HepG2 (cell line): ENCODE measurements around the gene CAPN2. TPM values are rescaled to one million over a fixed set of nuclear protein-coding genes. Genes with fewer than 3 reads are reported as not detected.

Experiments
- ATAC-seq: fragments of 200-7000 bp; cut with Tn5 transposase; 3 replicates; pipeline ENCODE4 v1.9.1; 2020; ENCODE audit warnings: mild to moderate bottlenecking, moderate library complexity
- BruUV-seq: library from RNA; stranded (reverse); fragments of 400-500 nt; replicated peaks from 2 replicates; lab custom pipeline; 2021; lab: Mats Ljungman, UMichigan
- CTCF ChIA-PET: fragments of 300-600 bp; formaldehyde crosslinking; extraction: SDS; loops from one replicate; lab custom pipeline; 2021; ENCODE audit warnings: low total read pairs, inconsistent platforms, low intra/inter-chr PET ratio; lab: Yijun Ruan, JAX
- POLR2A ChIA-PET: fragments of 350-600 bp; sonication (Branson Sonifier 250); formaldehyde crosslinking; loops from one replicate; lab custom pipeline; 2020; ENCODE audit warnings: antibody characterized with exemption, inconsistent platforms; lab: Yijun Ruan, JAX
- DNase-seq: peaks from one replicate; pipeline ENCODE4 v3.0.0-alpha.2; 2015; ENCODE audit warnings: low spot score
- FAIRE-seq: peaks from 3 replicates; lab custom pipeline; 2011; peaks lifted over from hg19 to GRCh38; lab: Jason Lieb, UNC
- H2AFZ ChIP-seq: one replicate; pipeline ENCODE4 v1.6.1; 2011; ENCODE audit warnings: low read length, inconsistent platforms
- H3K27ac ChIP-seq: fragments of 300-600 bp; 3 replicates; pipeline ENCODE4 v1.8.0; 2011; ENCODE audit warnings: mixed run types, mild to moderate bottlenecking, mixed read lengths, low read length, inconsistent platforms; ENCODE audit not compliant: insufficient read depth; ENCODE audit errors: extremely low read length
- H3K27me3 ChIP-seq, 2 experiments: fragments of 200-600 bp in 1 of 2; 2 replicates in 1 of 2; 3 replicates in 1 of 2; pipeline versions ENCODE4 v1.6.0 to v1.8.0; 2011; ENCODE audit warnings: low read length in 2 of 2, mild to moderate bottlenecking in 2 of 2, moderate library complexity in 2 of 2, inconsistent platforms in 1 of 2; ENCODE audit not compliant: insufficient read depth in 2 of 2, control insufficient read depth in 1 of 2
- H3K36me3 ChIP-seq, 2 experiments: fragments of 200-600 bp in 1 of 2; replicated peaks in 1 of 2; 2 replicates in 1 of 2; 3 replicates in 1 of 2; pipeline versions ENCODE4 v1.5.1 to v1.8.0; 2011; ENCODE audit warnings: low read length in 2 of 2, inconsistent platforms in 1 of 2; ENCODE audit not compliant: insufficient read depth in 2 of 2, control insufficient read depth in 1 of 2
- H3K4me1 ChIP-seq: 2 replicates; pipeline ENCODE4 v1.5.1; 2012; ENCODE audit warnings: low read length, inconsistent platforms; ENCODE audit not compliant: insufficient read depth
- H3K4me2 ChIP-seq: 2 replicates; pipeline ENCODE4 v1.6.0; 2011; ENCODE audit warnings: low read depth, low read length, inconsistent platforms
- H3K4me3 ChIP-seq, 3 experiments: fragments of 200-600 bp in 1 of 3; sonication (generic), shearing (Covaris generic) in 1 of 3; replicated peaks in 1 of 3; 2 replicates each; pipeline ENCODE4 v1.5.1; 2011 to 2016; ENCODE audit warnings: low read length in 3 of 3, inconsistent platforms in 2 of 3, low read depth in 2 of 3, mild to moderate bottlenecking in 2 of 3, control low read depth in 1 of 3, mixed read lengths in 1 of 3; ENCODE audit not compliant: insufficient read depth in 1 of 3
- H3K79me2 ChIP-seq: one replicate; pipeline ENCODE4 v1.6.1; 2011; ENCODE audit warnings: low read length, inconsistent platforms; ENCODE audit not compliant: insufficient read depth
- H3K9ac ChIP-seq: 2 replicates; pipeline ENCODE4 v1.6.0; 2011; ENCODE audit warnings: mild to moderate bottlenecking, low read depth, low read length, inconsistent platforms; ENCODE audit not compliant: insufficient read depth
- H3K9me3 ChIP-seq: 2 replicates; pipeline ENCODE4 v1.5.1; 2012; ENCODE audit warnings: mild to moderate bottlenecking, low read length
- H4K20me1 ChIP-seq: 2 replicates; pipeline ENCODE4 v1.6.0; 2011; ENCODE audit warnings: inconsistent platforms, mild to moderate bottlenecking, low read length, moderate library complexity; ENCODE audit not compliant: insufficient read depth
- FOSL2 ChIP-seq: sonication (generic); formaldehyde crosslinking; IDR thresholded peaks from 2 replicates; pipeline ENCODE4 v1.4.0; 2020; ENCODE audit warnings: missing genetic modification reagents
- KLF11 ChIP-seq: IDR thresholded peaks from 2 replicates; pipeline ENCODE4 v1.6.1; 2016; ENCODE audit warnings: missing compliant biosample characterization
- ZBTB37 ChIP-seq: sonication (generic); formaldehyde crosslinking; IDR thresholded peaks from 2 replicates; pipeline ENCODE4 v1.4.0; 2020; ENCODE audit warnings: mild to moderate bottlenecking, missing genetic modification reagents
- WGBS: methylation state at CpG from one replicate; pipeline ENCODE4 v1.1.6; 2017; ENCODE audit warnings: low lambda C conversion rate; 5-methylcytosine and 5-hydroxymethylcytosine counted together
- in situ Hi-C: cut with HindIII; loops from 2 replicates; pipeline ENCODE4 v1.10.0; 2017; ENCODE audit warnings: low pct_unique_long_range_greater_than_20kb; ENCODE audit not compliant: extremely low pct_ligation_motif_present
- intact Hi-C: fragments of 100-400 bp; cut with micrococcal nuclease; formaldehyde crosslinking; loops from one replicate; pipeline ENCODE4 v1.10.0; 2022; ENCODE audit not compliant: unreplicated experiment
- polyA plus RNA-seq, 8 experiments: library from polyadenylated mRNA; depleted of rRNA in 3 of 8; stranded (reverse) in 7 of 8; unstranded in 1 of 8; fragments of >200 nt; fragmentation: Illumina TruSeq in 4 of 8; extraction: Trizol in 4 of 8; gene quantifications; 2 replicates each; pipeline versions ENCODE4 v1.2.1 to v1.2.3, GENCODE V29; 2011 to 2016; ENCODE audit warnings: low read depth in 4 of 8, missing spikeins in 1 of 8, mixed read lengths in 1 of 8; ENCODE audit not compliant: insufficient read depth in 1 of 8
- total RNA-seq, 5 experiments: library from RNA; depleted of rRNA; stranded (reverse); fragments of >200 nt; fragmentation: Illumina TruSeq; extraction: Trizol; gene quantifications; 2 replicates each; pipeline ENCODE4 v1.2.3, GENCODE V29; 2016; ENCODE audit warnings: low read depth in 1 of 5

Gene CAPN2
- total and polyA plus RNA-seq, 2 of the 13 experiments (the other 11 are each of a cell fraction or from before 2014, with no cell fraction given) = 6.2 to 7.4 TPM

GRCh38 chr1:223665592-223666312 is 46.6 kb upstream of the CAPN2 start, which contains the start of gene CAPN8:
Gene CAPN8, minus strand, starts transcription at chr1:223665701. Its CDS starts 55 bp downstream, at chr1:223665646.
- Histone ChIP-seq H2AFZ (no peak within 1 kb of the TSS), H3K36me3 (no peaks in the 10 kb centered on the region), H3K79me2 (no peaks in the 10 kb centered on the region), H3K9me3 (no peaks in the 10 kb centered on the region), H3K27me3 (peaks cover 0 to 12% of the 10 kb centered on the region in 2 experiments; a peak in 1 of 5 replicates), H3K27ac (no peak within 1 kb of the TSS), H3K4me1 (peaks cover 9% of the 10 kb centered on the region), H3K9ac (no peak within 1 kb of the TSS), H4K20me1 (no peaks in the 10 kb centered on the region), H3K4me2 (no peak within 1 kb of the TSS), H3K4me3 (no peak within 1 kb of the TSS)
- FAIRE-seq = no peak
- CTCF ChIA-PET = no interaction called here
- WGBS = 13% methylated on average over 4 of the region's 6 CpGs
- in situ Hi-C loops (no loop called here), intact Hi-C loops (no loop called here)
- no peak for ATAC-seq
- POLR2A ChIA-PET = no interaction called here
- no peak for DNase-seq
- no TSS peak for BruUV-seq
- no peak for TF ChIP-seq KLF11 (CRISPR knock-in tag)
- peak; percentile 71 for TF ChIP-seq FOSL2 (CRISPR knock-in tag)

- DNase-seq = no peak
- Histone ChIP-seq H3K27me3 (peaks cover 0 to 6% of the 10 kb centered on the region in 2 experiments; a peak in 1 of 5 replicates), H3K79me2 (no peaks in the 10 kb centered on the region), H3K4me1 (peaks cover 9% of the 10 kb centered on the region), H3K9ac (no peak overlapping the region), H3K4me2 (no peak overlapping the region), H3K27ac (no peak overlapping the region), H3K9me3 (no peaks in the 10 kb centered on the region), H2AFZ (no peak overlapping the region), H4K20me1 (no peaks in the 10 kb centered on the region), H3K4me3 (no peak overlapping the region), H3K36me3 (no peaks in the 10 kb centered on the region)
- BruUV-seq = no TSS peak
- WGBS = 16% methylated on average over 3 of the region's 3 CpGs
- POLR2A ChIA-PET = no interaction called here
- CTCF ChIA-PET = no interaction called here
- no peak for ATAC-seq
- intact Hi-C loops = no loop called here
- FAIRE-seq = no peak
- TF ChIP-seq ZBTB37 (no peak), FOSL2 (CRISPR knock-in tag) (peak; percentile 70)
- in situ Hi-C loops = no loop called here
These were observed 44.7 kb upstream of the CAPN2 start for GRCh38 chr1:223667484-223668182.
